B cell (primary cell): Measurements from ENCODE around the gene WBP4.

Source experiments
- CTCF ChIP-seq: fragments of 200-600 bp; IDR thresholded peaks from one replicate; pipeline ENCODE4 v1.8.0; 2022; ENCODE audit warnings: antibody characterized with exemption, mild to moderate bottlenecking
- EZH2 ChIP-seq: IDR thresholded peaks from 2 replicates; pipeline ENCODE4 v1.6.1; 2012; ENCODE audit warnings: borderline replicate concordance, low read depth, mild to moderate bottlenecking, moderate library complexity, low read length; ENCODE audit not compliant: insufficient read depth, poor library complexity, severe bottlenecking

- TF ChIP-seq CTCF (no peak), EZH2 (no peak)
Measured at GRCh38 chr13:41049480-41050440, 11.5 kb upstream of the WBP4 start.
